ENCODE results near the gene P2RX6. TPM values are rescaled to one million over a fixed set of nuclear protein-coding genes. Genes with fewer than 3 reads are reported as not detected.

P2RX6 gene
- total and polyA plus RNA-seq, 9 of the 15 experiments (the other 6 are each of a cell fraction or from before 2014, with no cell fraction given): 0.01 to 3.9 (median 1.5) TPM; not detected in 1

DNA sequence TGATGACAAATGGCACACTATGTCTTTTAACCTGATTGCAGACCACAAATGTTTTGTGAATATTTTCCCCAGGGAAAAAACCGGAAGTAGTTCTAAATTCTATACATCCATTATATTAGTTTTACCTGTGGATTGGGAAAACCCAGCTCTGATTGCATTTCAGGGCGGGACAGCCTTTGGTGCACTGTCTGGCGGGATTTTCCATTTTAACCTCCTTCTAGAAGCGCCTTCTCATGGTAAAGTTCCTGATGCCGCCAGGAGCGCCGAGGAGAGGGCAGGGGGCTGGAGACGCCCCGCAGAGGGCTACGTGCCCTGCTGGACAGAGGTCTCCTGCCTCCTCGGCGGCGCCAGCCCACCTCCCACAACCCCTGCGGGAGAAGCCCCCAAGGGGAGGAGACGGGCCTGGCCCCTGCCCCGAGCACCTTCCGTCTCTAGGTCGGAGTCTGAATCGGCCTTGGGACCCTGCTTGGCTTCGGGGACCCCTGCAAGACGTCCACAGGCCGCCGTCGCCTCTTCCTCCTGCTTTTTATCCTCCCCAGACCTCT, 1.2 kb upstream of the P2RX6 start (continued):
- TF ChIP-seq GTF2E2 (tag; IDR thresholded peaks at IDR 0.05) (no peak), HEY1 (CRISPR knock-in tag; IDR thresholded peaks at IDR 0.05; ENCODE audit: borderline replicate concordance) (no peak), PHB2 (IDR thresholded peaks at IDR 0.05; ENCODE audit: low read depth) (no peak), ZNF121 (CRISPR knock-in tag; conservative IDR thresholded peaks at IDR 0.05) (no peak), CBX5 (IDR thresholded peaks at IDR 0.05; ENCODE audit: borderline replicate concordance, low read depth) (no peak), NR2F6 (CRISPR knock-in tag; IDR thresholded peaks at IDR 0.05) (peak; percentile 92), ZNF197 (CRISPR knock-in tag; IDR thresholded peaks at IDR 0.05; ENCODE audit: low read depth) (no peak), ZBTB17 (CRISPR knock-in tag; IDR thresholded peaks at IDR 0.05) (peak; percentile 77), RBM22 (IDR thresholded peaks at IDR 0.05; ENCODE audit: low read depth, low read length, poor library complexity, severe bottlenecking) (no peak), CBFA2T3 (IDR thresholded peaks at IDR 0.05) (no peak), TAL1 (IDR thresholded peaks at IDR 0.05) (no peak), DNMT1 (IDR thresholded peaks at IDR 0.05) (no peak), ILK (tag; IDR thresholded peaks at IDR 0.05; ENCODE audit: borderline replicate concordance, low read depth) (no peak), L3MBTL2 (IDR thresholded peaks at IDR 0.05) (no peak), NR1H2 (CRISPR knock-in tag; IDR thresholded peaks at IDR 0.05) (no peak), KDM2B (CRISPR knock-in tag; IDR thresholded peaks at IDR 0.05) (peak; percentile 65; the same call in 1 of the 2 replicates)
- TF ChIP-seq, protein P1, sequence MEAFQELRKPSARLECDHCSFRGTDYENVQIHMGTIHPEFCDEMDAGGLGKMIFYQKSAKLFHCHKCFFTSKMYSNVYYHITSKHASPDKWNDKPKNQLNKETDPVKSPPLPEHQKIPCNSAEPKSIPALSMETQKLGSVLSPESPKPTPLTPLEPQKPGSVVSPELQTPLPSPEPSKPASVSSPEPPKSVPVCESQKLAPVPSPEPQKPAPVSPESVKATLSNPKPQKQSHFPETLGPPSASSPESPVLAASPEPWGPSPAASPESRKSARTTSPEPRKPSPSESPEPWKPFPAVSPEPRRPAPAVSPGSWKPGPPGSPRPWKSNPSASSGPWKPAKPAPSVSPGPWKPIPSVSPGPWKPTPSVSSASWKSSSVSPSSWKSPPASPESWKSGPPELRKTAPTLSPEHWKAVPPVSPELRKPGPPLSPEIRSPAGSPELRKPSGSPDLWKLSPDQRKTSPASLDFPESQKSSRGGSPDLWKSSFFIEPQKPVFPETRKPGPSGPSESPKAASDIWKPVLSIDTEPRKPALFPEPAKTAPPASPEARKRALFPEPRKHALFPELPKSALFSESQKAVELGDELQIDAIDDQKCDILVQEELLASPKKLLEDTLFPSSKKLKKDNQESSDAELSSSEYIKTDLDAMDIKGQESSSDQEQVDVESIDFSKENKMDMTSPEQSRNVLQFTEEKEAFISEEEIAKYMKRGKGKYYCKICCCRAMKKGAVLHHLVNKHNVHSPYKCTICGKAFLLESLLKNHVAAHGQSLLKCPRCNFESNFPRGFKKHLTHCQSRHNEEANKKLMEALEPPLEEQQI (IDR thresholded peaks at IDR 0.05): no peak
- TF ChIP-seq, protein P2, sequence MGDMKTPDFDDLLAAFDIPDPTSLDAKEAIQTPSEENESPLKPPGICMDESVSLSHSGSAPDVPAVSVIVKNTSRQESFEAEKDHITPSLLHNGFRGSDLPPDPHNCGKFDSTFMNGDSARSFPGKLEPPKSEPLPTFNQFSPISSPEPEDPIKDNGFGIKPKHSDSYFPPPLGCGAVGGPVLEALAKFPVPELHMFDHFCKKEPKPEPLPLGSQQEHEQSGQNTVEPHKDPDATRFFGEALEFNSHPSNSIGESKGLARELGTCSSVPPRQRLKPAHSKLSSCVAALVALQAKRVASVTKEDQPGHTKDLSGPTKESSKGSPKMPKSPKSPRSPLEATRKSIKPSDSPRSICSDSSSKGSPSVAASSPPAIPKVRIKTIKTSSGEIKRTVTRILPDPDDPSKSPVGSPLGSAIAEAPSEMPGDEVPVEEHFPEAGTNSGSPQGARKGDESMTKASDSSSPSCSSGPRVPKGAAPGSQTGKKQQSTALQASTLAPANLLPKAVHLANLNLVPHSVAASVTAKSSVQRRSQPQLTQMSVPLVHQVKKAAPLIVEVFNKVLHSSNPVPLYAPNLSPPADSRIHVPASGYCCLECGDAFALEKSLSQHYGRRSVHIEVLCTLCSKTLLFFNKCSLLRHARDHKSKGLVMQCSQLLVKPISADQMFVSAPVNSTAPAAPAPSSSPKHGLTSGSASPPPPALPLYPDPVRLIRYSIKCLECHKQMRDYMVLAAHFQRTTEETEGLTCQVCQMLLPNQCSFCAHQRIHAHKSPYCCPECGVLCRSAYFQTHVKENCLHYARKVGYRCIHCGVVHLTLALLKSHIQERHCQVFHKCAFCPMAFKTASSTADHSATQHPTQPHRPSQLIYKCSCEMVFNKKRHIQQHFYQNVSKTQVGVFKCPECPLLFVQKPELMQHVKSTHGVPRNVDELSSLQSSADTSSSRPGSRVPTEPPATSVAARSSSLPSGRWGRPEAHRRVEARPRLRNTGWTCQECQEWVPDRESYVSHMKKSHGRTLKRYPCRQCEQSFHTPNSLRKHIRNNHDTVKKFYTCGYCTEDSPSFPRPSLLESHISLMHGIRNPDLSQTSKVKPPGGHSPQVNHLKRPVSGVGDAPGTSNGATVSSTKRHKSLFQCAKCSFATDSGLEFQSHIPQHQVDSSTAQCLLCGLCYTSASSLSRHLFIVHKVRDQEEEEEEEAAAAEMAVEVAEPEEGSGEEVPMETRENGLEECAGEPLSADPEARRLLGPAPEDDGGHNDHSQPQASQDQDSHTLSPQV (IDR thresholded peaks at IDR 0.05): no peak
- TF ChIP-seq, protein P3, sequence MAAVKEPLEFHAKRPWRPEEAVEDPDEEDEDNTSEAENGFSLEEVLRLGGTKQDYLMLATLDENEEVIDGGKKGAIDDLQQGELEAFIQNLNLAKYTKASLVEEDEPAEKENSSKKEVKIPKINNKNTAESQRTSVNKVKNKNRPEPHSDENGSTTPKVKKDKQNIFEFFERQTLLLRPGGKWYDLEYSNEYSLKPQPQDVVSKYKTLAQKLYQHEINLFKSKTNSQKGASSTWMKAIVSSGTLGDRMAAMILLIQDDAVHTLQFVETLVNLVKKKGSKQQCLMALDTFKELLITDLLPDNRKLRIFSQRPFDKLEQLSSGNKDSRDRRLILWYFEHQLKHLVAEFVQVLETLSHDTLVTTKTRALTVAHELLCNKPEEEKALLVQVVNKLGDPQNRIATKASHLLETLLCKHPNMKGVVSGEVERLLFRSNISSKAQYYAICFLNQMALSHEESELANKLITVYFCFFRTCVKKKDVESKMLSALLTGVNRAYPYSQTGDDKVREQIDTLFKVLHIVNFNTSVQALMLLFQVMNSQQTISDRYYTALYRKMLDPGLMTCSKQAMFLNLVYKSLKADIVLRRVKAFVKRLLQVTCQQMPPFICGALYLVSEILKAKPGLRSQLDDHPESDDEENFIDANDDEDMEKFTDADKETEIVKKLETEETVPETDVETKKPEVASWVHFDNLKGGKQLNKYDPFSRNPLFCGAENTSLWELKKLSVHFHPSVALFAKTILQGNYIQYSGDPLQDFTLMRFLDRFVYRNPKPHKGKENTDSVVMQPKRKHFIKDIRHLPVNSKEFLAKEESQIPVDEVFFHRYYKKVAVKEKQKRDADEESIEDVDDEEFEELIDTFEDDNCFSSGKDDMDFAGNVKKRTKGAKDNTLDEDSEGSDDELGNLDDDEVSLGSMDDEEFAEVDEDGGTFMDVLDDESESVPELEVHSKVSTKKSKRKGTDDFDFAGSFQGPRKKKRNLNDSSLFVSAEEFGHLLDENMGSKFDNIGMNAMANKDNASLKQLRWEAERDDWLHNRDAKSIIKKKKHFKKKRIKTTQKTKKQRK (IDR thresholded peaks at IDR 0.05; ENCODE audit: borderline replicate concordance, low read depth, low read length): peak; percentile 12; the same call in 1 of the 2 replicates

Measured in K562 (cell line).